Skeletal muscle tissue (tissue), 4 donors: ENCODE results near the gene CALHM6. TPM values are rescaled to one million over a fixed set of nuclear protein-coding genes. Genes with fewer than 3 reads are reported as not detected.

Experiments
- H3K27ac ChIP-seq: one replicate; pipeline ENCODE4 v1.7.0; 2013; ENCODE audit warnings: mild to moderate bottlenecking, low read depth, low read length, inconsistent platforms
- H3K27me3 ChIP-seq, 3 donors: one replicate each; pipeline ENCODE4 v1.7.0; 2013; ENCODE audit warnings: low read length in 3 of 3; ENCODE audit not compliant: control insufficient read depth in 3 of 3, insufficient read depth in 3 of 3
- H3K36me3 ChIP-seq, 3 donors: one replicate each; pipeline ENCODE4 v1.7.0; 2013; ENCODE audit warnings: low read length in 3 of 3; ENCODE audit not compliant: control insufficient read depth in 3 of 3, insufficient read depth in 3 of 3
- H3K4me1 ChIP-seq, 3 donors: one replicate each; pipeline ENCODE4 v1.7.0; 2013; ENCODE audit warnings: low read length in 3 of 3, mild to moderate bottlenecking in 3 of 3; ENCODE audit not compliant: control insufficient read depth in 3 of 3, insufficient read depth in 3 of 3
- H3K4me3 ChIP-seq, 3 donors: one replicate each; pipeline ENCODE4 v1.7.0; 2013; ENCODE audit warnings: low read length in 3 of 3
- H3K9ac ChIP-seq, 3 donors: one replicate each; pipeline ENCODE4 v1.7.0; 2013; ENCODE audit warnings: low read length in 3 of 3, mild to moderate bottlenecking in 3 of 3, moderate library complexity in 2 of 3, low read depth in 1 of 3
- H3K9me3 ChIP-seq, 3 donors: one replicate each; pipeline ENCODE4 v1.7.0; 2013; ENCODE audit warnings: low read length in 3 of 3; ENCODE audit not compliant: control insufficient read depth in 3 of 3
- total RNA-seq: library from RNA; depleted of rRNA; stranded (reverse); fragments of >200 nt; gene quantifications from one replicate; pipeline ENCODE4 v1.2.3, GENCODE V29; 2014
- donor health status: Osteomylitis.

The CALHM6 gene
- 8.9 TPM for total RNA-seq

GRCh38 chr6:116461331-116461931, at the start of gene CALHM6:
TSS of gene CALHM6 (plus strand) at chr6:116461375. CDS start at chr6:116461930, 555 bp downstream.
- Histone ChIP-seq H3K27ac (no peak within 1 kb of the TSS), H3K4me3 (peak within 1 kb of the TSS; percentile 66 to 80 (median 76)), H3K27me3 (no peaks in the 10 kb centered on the region), H3K36me3 (no peaks in the 10 kb centered on the region), H3K9ac (peak within 1 kb of the TSS in 2 of 3 donors; percentile 35 to 61), H3K4me1 (peaks cover 10 to 11% (median 10%) of the 10 kb centered on the region in 3 donors), H3K9me3 (no peaks in the 10 kb centered on the region)

GRCh38 chr6:116412270-116412669, 48.9 kb upstream of the CALHM6 start:
- Histone ChIP-seq H3K9me3 (no peaks in the 10 kb centered on the region), H3K36me3 (no peaks in the 10 kb centered on the region), H3K9ac (peak overlapping the region; percentile 7 to 69 (median 36)), H3K4me1 (peaks cover 13 to 34% (median 30%) of the 10 kb centered on the region in 3 donors), H3K4me3 (peak overlapping the region in 1 of 3 donors; percentile 48), H3K27ac (peak overlapping the region; percentile 84), H3K27me3 (no peaks in the 10 kb centered on the region)

GRCh38 chr6:116413357-116413756, 47.8 kb upstream of the CALHM6 start:
- Histone ChIP-seq H3K27ac (no peak overlapping the region), H3K9ac (no peak overlapping the region), H3K9me3 (no peaks in the 10 kb centered on the region), H3K36me3 (no peaks in the 10 kb centered on the region), H3K27me3 (no peaks in the 10 kb centered on the region), H3K4me3 (no peak overlapping the region), H3K4me1 (peaks cover 10 to 25% (median 25%) of the 10 kb centered on the region in 3 donors)

GRCh38 chr6:116417661-116418060, 43.5 kb upstream of the CALHM6 start:
- Histone ChIP-seq H3K27ac (no peak overlapping the region), H3K27me3 (no peaks in the 10 kb centered on the region), H3K36me3 (no peaks in the 10 kb centered on the region), H3K4me3 (no peak overlapping the region), H3K9ac (no peak overlapping the region), H3K4me1 (no peaks in the 10 kb centered on the region), H3K9me3 (no peaks in the 10 kb centered on the region)

GRCh38 chr6:116419069-116419786, 41.9 kb upstream of the CALHM6 start:
- no peaks in the 10 kb centered on the region for H3K36me3 ChIP-seq
- no peak overlapping the region for H3K4me3 ChIP-seq
- no peak overlapping the region for H3K27ac ChIP-seq
- H3K4me1 ChIP-seq = no peaks in the 10 kb centered on the region
- no peaks in the 10 kb centered on the region for H3K27me3 ChIP-seq
- H3K9me3 ChIP-seq = no peaks in the 10 kb centered on the region
- H3K9ac ChIP-seq = no peak overlapping the region

- Histone ChIP-seq H3K36me3 (no peaks in the 10 kb centered on the region), H3K9me3 (no peaks in the 10 kb centered on the region), H3K4me1 (no peaks in the 10 kb centered on the region), H3K4me3 (no peak overlapping the region), H3K9ac (no peak overlapping the region), H3K27ac (no peak overlapping the region), H3K27me3 (no peaks in the 10 kb centered on the region)
These were observed 40.8 kb upstream of the CALHM6 start for GRCh38 chr6:116420341-116420740.

GRCh38 chr6:116422238-116422637, 38.9 kb upstream of the CALHM6 start:
- no peak overlapping the region for H3K9ac ChIP-seq
- no peaks in the 10 kb centered on the region for H3K9me3 ChIP-seq
- H3K36me3 ChIP-seq = peaks cover 0 to 5% (median 3%) of the 10 kb centered on the region in 3 donors
- no peak overlapping the region for H3K4me3 ChIP-seq
- no peaks in the 10 kb centered on the region for H3K27me3 ChIP-seq
- H3K27ac ChIP-seq = no peak overlapping the region
- H3K4me1 ChIP-seq = no peaks in the 10 kb centered on the region

- Histone ChIP-seq H3K36me3 (peaks cover 0 to 5% (median 3%) of the 10 kb centered on the region in 3 donors), H3K9me3 (no peaks in the 10 kb centered on the region), H3K27me3 (no peaks in the 10 kb centered on the region), H3K4me1 (peaks cover 0 to 2% (median 1%) of the 10 kb centered on the region in 3 donors), H3K9ac (no peak overlapping the region), H3K27ac (no peak overlapping the region), H3K4me3 (no peak overlapping the region)
These were observed 37.2 kb upstream of the CALHM6 start for GRCh38 chr6:116424001-116424400.

GRCh38 chr6:116426551-116426950, 34.6 kb upstream of the CALHM6 start:
- no peaks in the 10 kb centered on the region for H3K27me3 ChIP-seq
- no peaks in the 10 kb centered on the region for H3K9me3 ChIP-seq
- H3K36me3 ChIP-seq = peaks cover 0 to 5% (median 5%) of the 10 kb centered on the region in 3 donors
- no peak overlapping the region for H3K4me3 ChIP-seq
- H3K27ac ChIP-seq = no peak overlapping the region
- no peak overlapping the region for H3K9ac ChIP-seq
- peaks cover 0 to 2% (median 2%) of the 10 kb centered on the region in 3 donors for H3K4me1 ChIP-seq

- H3K27me3 ChIP-seq = no peaks in the 10 kb centered on the region
- H3K9ac ChIP-seq = no peak overlapping the region
- no peaks in the 10 kb centered on the region for H3K9me3 ChIP-seq
- peaks cover 0 to 2% (median 2%) of the 10 kb centered on the region in 3 donors for H3K4me1 ChIP-seq
- H3K36me3 ChIP-seq = peaks cover 0 to 9% (median 5%) of the 10 kb centered on the region in 3 donors
- no peak overlapping the region for H3K27ac ChIP-seq
- H3K4me3 ChIP-seq = no peak overlapping the region
These were observed 32.1 kb upstream of the CALHM6 start for GRCh38 chr6:116429111-116429510.
